Stimulated activated CD4-positive, alpha-beta T cell treated with anti-CD3 and anti-CD28 coated beads, Interleukin-15, amount 100 ng/mL, for 48 hours (primary cell): Measurements from ENCODE around the gene IQGAP3.
A peak's percentile ranks its signal among the peaks of the same experiment; 100 is the strongest.
"Not testable (repeated sequence)": the region's sequence is repeated elsewhere in the genome, so short reads cannot be mapped to it uniquely, and the experiment has no call there.

Experiments
- DNase-seq, 2 donors: peaks; one replicate each; pipeline ENCODE4 v3.0.0-alpha.2; 2020; ENCODE audit warnings: low read depth in 2 of 2

Gene IQGAP3

DNA sequence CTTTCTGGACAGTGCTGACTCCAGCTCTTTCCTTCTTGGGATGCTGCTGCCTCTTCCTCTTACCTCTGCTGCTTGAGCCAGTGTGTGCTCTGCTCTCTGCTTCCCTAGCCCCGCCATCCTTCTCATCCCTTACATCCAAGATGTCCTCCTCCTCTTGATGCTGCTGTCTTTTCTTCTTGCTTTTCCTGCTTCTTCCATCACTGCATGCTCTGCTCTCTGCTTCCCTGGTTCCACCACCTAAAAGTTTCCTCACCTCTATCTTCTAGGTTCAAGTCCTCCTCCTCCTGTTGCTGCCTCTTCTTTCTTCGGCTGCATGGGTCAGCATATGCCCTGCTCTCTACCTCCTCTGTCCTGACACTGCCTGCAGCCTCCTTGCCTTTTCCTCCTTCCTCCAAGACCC, 22.7 kb upstream of the IQGAP3 start:
- no peak for DNase-seq

GRCh38 chr1:156594190-156594589, 21.8 kb upstream of the IQGAP3 start:
- no peak for DNase-seq

- no peak for DNase-seq
These were observed 21.3 kb upstream of the IQGAP3 start for GRCh38 chr1:156593661-156593989.

DNA sequence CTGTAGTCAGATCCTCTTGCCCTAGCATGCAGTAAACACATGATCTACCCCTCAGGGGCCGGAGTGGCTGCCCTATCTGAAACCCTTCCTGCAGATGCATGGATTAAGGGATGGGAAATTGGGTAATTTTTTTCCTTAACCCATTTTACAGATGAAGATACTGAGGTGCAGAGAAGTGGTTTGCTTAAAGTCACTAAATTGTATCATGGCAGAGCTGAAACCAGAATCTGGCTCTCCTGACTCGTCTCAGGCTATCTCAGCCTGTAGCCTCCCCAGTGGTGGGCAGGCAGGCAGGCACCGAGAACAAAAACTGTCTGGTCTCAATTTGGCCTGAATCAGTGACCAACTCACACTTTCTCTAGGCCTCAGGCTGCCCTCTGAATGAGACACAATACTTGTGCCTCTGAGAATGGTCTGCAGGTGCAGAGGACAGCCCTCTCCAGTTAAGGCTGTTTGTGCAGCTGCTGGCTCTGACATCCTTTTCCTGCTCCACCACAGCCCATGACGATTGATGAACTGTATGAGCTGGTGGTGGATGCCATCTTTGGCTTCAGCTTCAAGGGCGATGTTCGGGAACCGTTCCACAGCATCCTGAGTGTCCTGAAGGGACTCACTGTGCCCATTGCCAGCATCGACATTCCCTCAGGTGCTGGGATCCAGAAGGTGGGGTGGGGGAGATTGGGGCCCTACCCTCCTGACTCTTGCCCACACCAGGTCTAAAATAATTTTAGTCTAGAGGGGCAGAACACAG, 20.7 kb upstream of the IQGAP3 start:
- DNase-seq: no peak

- DNase-seq: no peak
These were observed 20.0 kb upstream of the IQGAP3 start for GRCh38 chr1:156592158-156592909.

DNA sequence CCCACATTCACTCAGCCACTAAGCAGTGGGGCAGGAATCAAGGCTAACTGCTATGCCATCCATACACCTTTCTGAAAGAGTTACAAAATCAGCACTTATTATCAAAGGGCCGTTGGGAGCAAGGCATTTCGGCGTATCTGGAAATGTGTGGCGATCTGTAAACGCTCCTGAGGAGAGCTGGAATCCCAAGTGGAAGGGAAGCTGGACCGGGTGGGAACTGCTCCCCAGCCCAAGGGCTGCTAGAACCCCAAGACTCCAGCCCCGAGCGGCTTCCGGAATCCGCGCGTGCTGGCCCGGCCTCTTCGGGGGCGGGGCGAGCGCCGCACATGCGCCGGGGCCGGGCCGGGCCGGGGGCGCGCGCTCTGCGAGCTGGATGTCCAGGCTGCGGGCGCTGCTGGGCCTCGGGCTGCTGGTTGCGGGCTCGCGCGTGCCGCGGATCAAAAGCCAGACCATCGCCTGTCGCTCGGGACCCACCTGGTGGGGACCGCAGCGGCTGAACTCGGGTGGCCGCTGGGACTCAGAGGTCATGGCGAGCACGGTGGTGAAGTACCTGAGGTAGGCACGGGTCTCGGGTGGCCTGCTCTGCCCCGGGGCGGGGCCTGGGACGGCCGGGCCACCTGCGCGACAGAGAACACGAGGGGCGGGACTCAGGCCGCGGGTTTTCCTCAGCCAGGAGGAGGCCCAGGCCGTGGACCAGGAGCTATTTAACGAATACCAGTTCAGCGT, 19.2 kb upstream of the IQGAP3 start, which contains the start of gene NAXE:
NAXE (plus strand) TSS at position 345 of the 726 bp plus-strand sequence; CDS start at position 374, 29 bp downstream.
- DNase-seq: peak in 1 of 2 donors; percentile 61

DNA sequence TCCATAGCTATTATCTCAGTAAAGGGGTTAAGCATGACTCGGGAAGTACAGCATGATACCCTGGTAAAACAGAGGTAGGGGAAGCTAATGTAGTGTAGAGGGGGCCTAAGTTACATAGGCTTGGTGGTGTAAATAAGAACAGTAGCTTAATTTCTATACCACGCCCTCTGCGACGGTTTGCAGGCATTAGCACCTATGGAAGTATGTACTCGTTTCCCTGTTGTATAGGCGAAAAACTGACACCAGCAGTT, 18.7 kb upstream of the IQGAP3 start:
- DNase-seq: no peak

DNA sequence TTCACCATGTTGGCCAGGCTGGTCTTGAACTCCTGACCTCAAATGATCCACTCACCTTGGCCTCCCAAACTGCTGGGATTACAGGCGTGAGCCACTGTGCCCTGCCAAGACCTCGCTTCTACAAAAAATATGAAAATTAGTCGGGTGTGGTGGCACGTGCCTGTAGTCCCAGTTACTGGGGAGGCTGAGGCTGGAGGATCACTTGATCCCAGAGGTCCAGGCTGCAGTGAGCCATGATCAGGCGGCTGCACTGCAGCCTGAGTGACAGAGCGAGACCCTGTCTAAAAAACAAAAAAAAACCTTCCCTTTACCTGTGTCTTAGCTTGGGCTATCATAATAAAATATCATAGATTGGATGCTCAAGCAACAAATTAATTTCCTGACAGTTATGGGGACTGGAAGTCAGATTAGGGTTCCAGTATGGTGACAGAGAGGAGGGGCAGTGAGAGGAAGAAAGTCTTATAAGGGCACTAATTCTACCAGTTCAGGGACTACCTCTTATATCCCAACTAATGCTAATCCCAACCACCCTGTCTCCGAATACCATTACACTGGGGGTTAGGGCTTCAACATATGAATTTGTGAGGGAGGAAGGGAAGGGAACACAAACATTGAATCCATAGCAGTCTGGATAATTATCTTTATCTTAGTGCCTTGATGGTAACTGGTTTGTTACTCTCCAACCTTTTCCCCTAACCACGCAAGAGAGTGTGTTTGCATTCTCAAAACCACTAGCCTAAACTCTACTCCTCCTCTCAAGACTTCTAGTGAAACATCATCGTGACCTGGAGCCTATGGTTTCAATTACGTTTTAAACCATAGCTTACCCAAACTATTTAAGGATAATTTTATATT, 18.2 kb upstream of the IQGAP3 start:
- DNase-seq: no peak

GRCh38 chr1:156589546-156589945, 17.2 kb upstream of the IQGAP3 start:
- no peak for DNase-seq

DNA sequence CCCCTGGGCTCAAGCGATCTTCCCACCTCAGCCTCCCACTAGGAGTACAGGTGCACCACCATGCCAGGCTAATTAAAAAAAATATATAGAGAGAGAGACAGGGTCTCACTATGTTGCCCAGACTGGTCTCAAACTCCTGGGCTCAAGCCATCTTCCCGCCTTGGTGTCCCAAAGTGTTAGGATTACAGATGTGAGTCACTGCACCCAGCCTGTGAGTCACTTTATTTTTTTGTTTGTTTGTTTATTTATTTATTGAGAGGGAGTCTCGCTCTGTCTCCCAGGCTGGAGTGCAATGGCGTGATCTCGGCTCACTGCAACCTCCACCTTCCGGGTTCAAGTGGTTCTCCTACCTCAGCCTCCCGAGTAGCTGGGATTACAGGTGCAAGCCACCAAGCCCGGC, 15.6 kb upstream of the IQGAP3 start:
- DNase-seq: not testable (repeated sequence)

GRCh38 chr1:156586892-156587477, 14.6 kb upstream of the IQGAP3 start:
- no peak for DNase-seq

- no peak for DNase-seq
These were observed 14.0 kb upstream of the IQGAP3 start for GRCh38 chr1:156586323-156586722.

DNA sequence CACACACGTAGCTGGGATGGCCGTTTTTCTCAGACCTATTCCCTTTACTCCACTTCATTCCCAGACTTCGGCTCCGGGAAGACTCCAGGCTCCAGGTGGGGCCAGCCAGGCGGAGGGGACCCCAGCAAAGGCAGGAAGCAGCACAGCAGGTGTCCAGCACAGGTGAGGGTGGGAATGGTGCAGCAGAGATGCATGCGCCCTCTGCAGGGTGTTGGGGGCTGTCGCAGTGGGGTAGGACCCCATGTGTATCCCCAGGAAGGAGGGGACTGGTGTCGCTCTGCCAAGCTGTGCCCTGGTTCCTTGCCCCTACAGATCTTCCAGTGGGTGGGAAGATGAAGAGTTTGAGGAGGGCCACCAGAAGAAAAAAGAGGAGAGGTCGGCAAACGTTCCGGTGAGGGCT, 12.4 kb upstream of the IQGAP3 start:
- no peak for DNase-seq

DNA sequence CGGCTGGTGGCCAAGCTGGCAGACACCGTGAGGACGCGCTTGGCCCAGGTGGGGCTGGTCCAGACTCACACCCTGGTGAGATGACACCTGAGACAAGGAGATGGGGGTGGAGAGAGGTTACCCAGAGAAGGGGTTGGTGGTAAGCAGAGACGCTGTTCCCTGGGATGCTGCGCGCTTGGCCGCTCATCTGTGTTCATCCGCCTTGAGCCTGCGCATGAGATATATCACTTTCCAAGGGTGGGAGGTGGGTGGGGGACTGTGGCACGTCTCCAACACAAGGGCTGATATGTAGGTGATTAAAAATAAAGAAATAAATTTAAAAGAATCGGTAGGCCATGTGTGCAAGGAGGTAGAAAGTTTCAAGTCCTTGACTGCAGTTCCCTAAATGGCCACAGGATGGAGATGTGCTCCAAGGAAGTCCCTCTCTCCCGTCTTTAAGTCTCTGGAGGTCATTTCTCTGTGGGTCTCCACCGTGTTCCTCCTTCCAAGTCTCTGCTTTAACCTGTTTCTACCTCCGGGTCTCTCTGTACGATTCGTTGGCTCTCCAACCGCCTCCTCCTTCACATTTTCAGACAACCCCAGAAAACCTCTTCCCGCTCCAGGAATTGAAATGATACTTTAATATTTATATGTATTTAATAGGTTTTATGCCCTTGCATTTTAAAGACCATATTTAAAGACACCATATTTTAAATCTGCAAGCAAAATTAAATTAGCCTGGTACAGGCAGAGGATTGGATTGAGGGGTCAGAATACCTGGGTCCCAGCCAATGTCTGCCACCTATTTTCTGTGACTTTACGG, 11.7 kb upstream of the IQGAP3 start:
- peak; percentile 62 to 75 for DNase-seq

DNA sequence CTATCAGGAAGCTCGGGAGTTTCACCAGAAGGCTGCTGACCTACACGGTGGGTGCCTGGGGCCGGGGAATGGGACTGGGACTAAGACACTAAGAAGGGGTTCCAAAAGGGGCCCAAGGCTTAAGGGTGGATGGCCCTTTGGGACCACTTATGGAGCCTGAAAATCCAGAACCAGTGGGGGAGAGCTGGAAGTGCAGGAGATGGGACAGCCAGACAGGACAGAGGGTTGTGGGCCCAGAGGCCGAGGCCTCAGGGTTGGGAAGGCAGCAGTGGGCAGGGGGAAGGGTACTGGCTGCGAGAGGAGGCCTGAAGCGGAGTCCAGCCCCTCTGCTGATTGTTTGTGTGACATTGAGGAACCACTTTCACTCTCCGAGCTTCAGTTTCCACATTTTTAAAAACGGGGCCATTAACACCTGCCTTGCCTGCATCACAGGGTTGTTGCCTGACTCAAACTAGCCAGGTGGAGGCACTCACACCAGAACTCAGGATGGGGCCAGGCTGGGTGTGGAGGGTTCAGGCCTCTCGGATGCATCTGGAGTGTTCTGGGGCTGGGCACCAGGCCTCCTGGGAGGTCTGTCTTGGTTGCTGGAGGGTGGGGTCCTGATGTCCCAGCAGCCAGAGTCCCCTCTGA, 10.1 kb upstream of the IQGAP3 start:
- no peak for DNase-seq

DNA sequence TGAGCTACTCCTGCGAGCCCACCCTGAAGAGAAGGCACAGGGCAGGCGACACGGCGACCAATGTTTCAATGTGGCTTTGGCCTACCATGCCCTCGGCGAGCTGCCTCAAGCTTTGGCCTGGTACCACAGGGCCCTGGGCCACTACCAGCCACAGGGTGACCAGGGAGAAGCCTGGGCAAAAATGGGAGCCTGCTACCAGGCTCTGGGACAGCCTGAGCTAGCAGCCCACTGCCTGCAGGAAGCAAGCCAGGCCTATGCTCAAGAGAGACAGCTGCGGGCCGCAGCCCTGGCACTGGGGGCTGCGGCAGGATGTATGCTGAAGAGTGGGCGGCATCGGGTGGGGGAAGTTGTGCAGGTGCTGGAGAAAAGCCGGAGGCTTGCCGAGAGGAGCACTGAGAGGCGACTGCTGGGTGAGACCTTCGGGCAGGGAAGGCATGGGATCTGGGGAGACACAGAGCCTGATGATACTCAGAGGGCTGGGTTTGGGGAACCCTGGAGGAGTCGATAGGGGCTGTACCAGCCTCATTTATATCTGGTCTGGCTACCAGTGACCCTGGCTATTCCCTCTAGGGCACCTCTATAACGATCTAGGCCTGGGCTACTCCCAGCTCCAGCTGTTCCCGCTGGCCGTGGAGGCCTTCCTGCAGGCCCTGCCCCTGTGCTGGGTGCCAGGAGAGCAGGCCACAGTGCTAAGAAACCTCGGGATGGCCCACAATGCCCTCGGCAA, 9.5 kb upstream of the IQGAP3 start:
- DNase-seq: no peak

DNA sequence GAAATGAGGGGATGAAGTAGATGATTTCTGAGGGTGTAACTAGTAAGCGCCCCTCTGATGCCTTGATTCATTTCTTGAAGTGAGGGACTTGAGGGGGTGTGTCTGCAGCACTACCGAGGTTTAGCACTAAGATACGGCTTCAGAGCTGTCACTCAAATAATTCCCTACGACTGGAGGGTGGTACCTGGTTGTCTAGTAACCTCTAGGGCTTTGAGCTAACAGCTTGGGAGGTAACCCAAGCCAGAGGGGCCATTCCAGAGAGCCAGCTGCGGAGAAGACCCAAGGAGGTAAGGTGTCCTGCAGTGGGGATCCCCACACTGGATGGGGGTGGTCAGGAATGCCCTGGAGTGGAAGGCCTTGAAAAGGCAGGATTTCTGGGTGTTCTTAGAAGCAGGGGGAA, 7.1 kb upstream of the IQGAP3 start, which contains the start of gene TTC24:
TTC24 (plus strand) TSS at position 252 of the 400 bp plus-strand sequence. CDS start 1,642 bp downstream, outside the sequence.
- DNase-seq: no peak

DNA sequence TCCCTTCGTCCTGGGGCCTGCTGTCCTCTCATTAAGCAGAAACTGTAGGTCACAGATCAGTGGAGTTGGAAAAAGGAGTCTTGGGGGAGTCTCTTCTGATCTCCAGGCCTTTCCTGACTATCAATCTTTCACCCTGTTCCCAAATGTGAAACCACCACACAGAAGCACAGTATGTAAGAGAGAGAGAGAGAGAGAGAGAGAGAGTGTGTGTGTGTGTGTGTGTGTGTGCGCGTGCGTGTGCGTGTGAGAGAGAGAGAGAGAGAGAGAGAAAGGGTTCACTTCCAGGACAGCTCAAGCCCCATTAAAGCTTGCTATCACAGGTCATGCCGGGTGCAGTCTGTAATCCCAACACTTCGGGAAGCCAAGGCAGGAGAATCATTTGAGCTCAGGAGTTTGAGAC, 5.7 kb upstream of the IQGAP3 start:
- DNase-seq: no peak

DNA sequence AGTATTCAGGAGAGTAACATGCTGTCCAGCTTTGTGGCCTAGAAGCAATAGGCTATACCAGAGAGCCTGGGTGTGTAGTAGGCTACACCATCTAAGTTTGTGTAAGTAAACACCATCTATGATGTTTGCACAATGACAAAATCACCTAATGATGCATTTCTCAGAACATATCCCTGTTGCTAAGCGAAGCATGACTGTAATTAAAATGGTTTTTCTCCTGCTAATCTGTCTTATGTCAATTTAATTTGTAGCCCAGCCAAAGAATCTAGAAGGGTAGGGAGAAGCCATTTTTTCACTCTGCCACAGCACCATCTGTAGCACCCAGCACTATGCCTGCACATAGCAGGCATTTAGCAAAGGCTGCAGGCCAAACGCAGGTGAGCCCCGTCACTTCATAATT, 5.2 kb upstream of the IQGAP3 start:
- DNase-seq: no peak
